BLaER1 (cell line): ENCODE results near the gene USP20.
A peak's percentile ranks its signal among the peaks of the same experiment; 100 is the strongest.

Experiments used
- H3K27ac ChIP-seq: shearing (Covaris generic); formaldehyde crosslinking; 2 replicates; pipeline ENCODE4 v1.8.1; 2022
- H3K27me3 ChIP-seq: shearing (Covaris generic); formaldehyde crosslinking; 2 replicates; pipeline ENCODE4 v1.8.1; 2022
- H3K36me3 ChIP-seq: shearing (Covaris generic); formaldehyde crosslinking; 2 replicates; pipeline ENCODE4 v1.8.1; 2022
- H3K4me1 ChIP-seq: shearing (Covaris generic); formaldehyde crosslinking; 2 replicates; pipeline ENCODE4 v1.8.1; 2022
- H3K4me2 ChIP-seq: shearing (Covaris generic); formaldehyde crosslinking; 2 replicates; pipeline ENCODE4 v1.8.1; 2022
- H3K4me3 ChIP-seq: shearing (Covaris generic); formaldehyde crosslinking; 2 replicates; pipeline ENCODE4 v1.8.1; 2022
- H3K9ac ChIP-seq: shearing (Covaris generic); formaldehyde crosslinking; 2 replicates; pipeline ENCODE4 v1.8.1; 2022
- H3K9me3 ChIP-seq: shearing (Covaris generic); formaldehyde crosslinking; 2 replicates; pipeline ENCODE4 v1.8.1; 2022
- H4K20me1 ChIP-seq: shearing (Covaris generic); formaldehyde crosslinking; 2 replicates; pipeline ENCODE4 v1.8.1; 2022
- Cebpa-rat ChIP-seq: shearing (Covaris generic); IDR thresholded peaks from 2 replicates; pipeline ENCODE4 v1.8.1; 2022

The USP20 gene

GRCh38 chr9:129852579-129852978 is 17.3 kb downstream of the USP20 start:
- Histone ChIP-seq H3K4me3 (no peak overlapping the region), H3K27ac (no peak overlapping the region), H3K9me3 (no peaks in the 10 kb centered on the region), H3K9ac (no peak overlapping the region), H3K4me2 (no peak overlapping the region), H3K27me3 (no peaks in the 10 kb centered on the region), H4K20me1 (peaks cover 17% of the 10 kb centered on the region), H3K36me3 (peaks cover 82% of the 10 kb centered on the region), H3K4me1 (peaks cover 29% of the 10 kb centered on the region)
- TF ChIP-seq Cebpa-rat, result no peak

- Histone ChIP-seq H3K27ac (no peak overlapping the region), H3K4me1 (peaks cover 23% of the 10 kb centered on the region), H3K4me2 (no peak overlapping the region), H4K20me1 (peaks cover 17% of the 10 kb centered on the region), H3K36me3 (peaks cover 92% of the 10 kb centered on the region), H3K9me3 (no peaks in the 10 kb centered on the region), H3K9ac (no peak overlapping the region), H3K4me3 (no peak overlapping the region), H3K27me3 (no peaks in the 10 kb centered on the region)
- TF ChIP-seq Cebpa-rat, result no peak
Measured at GRCh38 chr9:129853614-129854013, 18.4 kb downstream of the USP20 start.

DNA sequence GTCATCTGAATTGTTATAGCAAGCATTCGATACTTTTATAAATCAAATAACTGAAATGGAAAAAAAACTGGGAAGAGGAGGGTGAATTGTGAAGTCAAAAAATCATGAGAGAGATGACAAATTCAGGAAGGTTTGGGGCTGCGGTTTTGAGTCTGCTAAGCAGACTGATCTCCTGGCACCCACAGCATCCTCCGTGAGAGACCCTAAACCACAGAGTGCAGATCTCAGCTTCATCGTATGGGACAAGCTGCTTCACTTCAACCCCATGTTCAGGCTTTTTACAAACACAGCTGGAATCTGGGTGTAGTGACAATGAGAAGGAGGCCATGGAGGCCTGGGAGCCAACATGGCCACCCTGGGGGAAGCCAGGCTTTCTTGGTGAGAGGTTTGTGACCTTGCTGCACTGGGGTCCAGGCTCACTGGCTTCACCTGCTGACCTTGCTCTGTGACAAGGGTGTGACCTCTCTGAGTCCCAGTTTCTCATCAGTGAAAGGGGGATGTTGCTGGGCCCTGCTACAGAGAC is 19.4 kb downstream of the USP20 start:
- Histone ChIP-seq H3K27ac (no peak overlapping the region), H3K4me3 (no peak overlapping the region), H3K4me1 (peaks cover 15% of the 10 kb centered on the region), H3K9ac (no peak overlapping the region), H3K4me2 (no peak overlapping the region), H3K9me3 (no peaks in the 10 kb centered on the region), H3K36me3 (peaks cover 86% of the 10 kb centered on the region), H3K27me3 (no peaks in the 10 kb centered on the region), H4K20me1 (peaks cover 7% of the 10 kb centered on the region)
- no peak for TF ChIP-seq Cebpa-rat

DNA sequence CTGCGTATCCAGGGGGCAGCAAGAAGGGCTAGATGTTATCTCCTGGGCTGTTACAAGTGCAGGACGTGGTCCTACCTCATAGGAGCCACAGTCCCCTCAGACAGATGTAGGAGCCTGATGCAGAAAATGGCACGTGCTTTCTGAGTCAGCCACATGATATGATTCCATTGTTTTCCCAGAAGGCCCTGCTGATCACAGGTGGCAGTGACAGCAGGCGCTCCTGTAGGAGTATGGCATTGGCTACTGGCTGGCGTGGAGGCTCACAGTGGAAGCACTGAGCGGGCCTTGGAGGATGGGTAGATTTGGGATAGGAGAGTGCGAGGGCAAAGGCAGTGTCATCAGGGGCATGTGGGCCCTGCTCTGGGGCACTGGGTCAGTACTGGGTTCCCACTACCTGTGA is 21.9 kb downstream of the USP20 start:
- peaks cover 27% of the 10 kb centered on the region for H3K4me1 ChIP-seq
- H4K20me1 ChIP-seq, result no peaks in the 10 kb centered on the region
- H3K4me2 ChIP-seq, result no peak overlapping the region
- H3K27me3 ChIP-seq, result no peaks in the 10 kb centered on the region
- no peak for TF ChIP-seq Cebpa-rat
- no peaks in the 10 kb centered on the region for H3K9me3 ChIP-seq
- H3K36me3 ChIP-seq, result peaks cover 82% of the 10 kb centered on the region
- H3K4me3 ChIP-seq, result no peak overlapping the region
- H3K9ac ChIP-seq, result no peak overlapping the region
- no peak overlapping the region for H3K27ac ChIP-seq

- peaks cover 71% of the 10 kb centered on the region for H3K36me3 ChIP-seq
Measured at GRCh38 chr9:129858167-129858962, 23.1 kb downstream of the USP20 start.

GRCh38 chr9:129860653-129861446 is 25.6 kb downstream of the USP20 start:
- no peak overlapping the region for H3K27ac ChIP-seq
- no peaks in the 10 kb centered on the region for H4K20me1 ChIP-seq
- H3K27me3 ChIP-seq, result no peaks in the 10 kb centered on the region
- TF ChIP-seq Cebpa-rat, result no peak
- no peak overlapping the region for H3K4me2 ChIP-seq
- H3K9me3 ChIP-seq, result no peaks in the 10 kb centered on the region
- H3K4me1 ChIP-seq, result peaks cover 64% of the 10 kb centered on the region
- H3K4me3 ChIP-seq, result no peak overlapping the region
- no peak overlapping the region for H3K9ac ChIP-seq
- peaks cover 54% of the 10 kb centered on the region for H3K36me3 ChIP-seq

More at GRCh38 chr9:129858167-129858962, 23.1 kb downstream of the USP20 start:
- H3K27me3 ChIP-seq, result no peaks in the 10 kb centered on the region
- H4K20me1 ChIP-seq, result no peaks in the 10 kb centered on the region
- no peak overlapping the region for H3K27ac ChIP-seq
- no peaks in the 10 kb centered on the region for H3K9me3 ChIP-seq
- H3K4me1 ChIP-seq, result peaks cover 39% of the 10 kb centered on the region
- no peak overlapping the region for H3K4me2 ChIP-seq
- no peak for TF ChIP-seq Cebpa-rat
- H3K4me3 ChIP-seq, result no peak overlapping the region
- H3K9ac ChIP-seq, result no peak overlapping the region

DNA sequence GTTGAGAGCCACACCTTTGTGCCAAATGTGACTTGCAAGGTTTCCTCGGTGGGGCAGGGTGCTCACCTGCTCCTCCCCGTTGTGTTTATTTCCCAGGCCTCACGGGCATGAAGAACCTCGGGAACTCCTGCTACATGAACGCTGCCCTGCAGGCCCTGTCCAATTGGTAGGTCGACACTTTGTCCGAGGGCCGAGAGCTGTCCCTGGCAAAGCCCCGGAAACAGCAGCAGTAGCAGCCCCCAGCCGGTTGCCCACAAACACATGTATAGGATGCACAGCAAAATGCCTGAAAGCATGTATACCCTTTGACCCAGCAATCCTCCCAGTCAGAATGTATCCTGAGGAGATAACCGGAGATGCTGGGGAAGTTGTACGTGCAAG is 26.2 kb downstream of the USP20 start:
- no peak overlapping the region for H3K27ac ChIP-seq
- H3K36me3 ChIP-seq, result peaks cover 48% of the 10 kb centered on the region
- no peaks in the 10 kb centered on the region for H4K20me1 ChIP-seq
- no peaks in the 10 kb centered on the region for H3K27me3 ChIP-seq
- H3K4me3 ChIP-seq, result no peak overlapping the region
- TF ChIP-seq Cebpa-rat, result no peak
- H3K9ac ChIP-seq, result no peak overlapping the region
- H3K4me2 ChIP-seq, result peak overlapping the region; percentile 62; the same call in 1 of the 2 replicates
- H3K9me3 ChIP-seq, result no peaks in the 10 kb centered on the region
- H3K4me1 ChIP-seq, result peaks cover 70% of the 10 kb centered on the region

DNA sequence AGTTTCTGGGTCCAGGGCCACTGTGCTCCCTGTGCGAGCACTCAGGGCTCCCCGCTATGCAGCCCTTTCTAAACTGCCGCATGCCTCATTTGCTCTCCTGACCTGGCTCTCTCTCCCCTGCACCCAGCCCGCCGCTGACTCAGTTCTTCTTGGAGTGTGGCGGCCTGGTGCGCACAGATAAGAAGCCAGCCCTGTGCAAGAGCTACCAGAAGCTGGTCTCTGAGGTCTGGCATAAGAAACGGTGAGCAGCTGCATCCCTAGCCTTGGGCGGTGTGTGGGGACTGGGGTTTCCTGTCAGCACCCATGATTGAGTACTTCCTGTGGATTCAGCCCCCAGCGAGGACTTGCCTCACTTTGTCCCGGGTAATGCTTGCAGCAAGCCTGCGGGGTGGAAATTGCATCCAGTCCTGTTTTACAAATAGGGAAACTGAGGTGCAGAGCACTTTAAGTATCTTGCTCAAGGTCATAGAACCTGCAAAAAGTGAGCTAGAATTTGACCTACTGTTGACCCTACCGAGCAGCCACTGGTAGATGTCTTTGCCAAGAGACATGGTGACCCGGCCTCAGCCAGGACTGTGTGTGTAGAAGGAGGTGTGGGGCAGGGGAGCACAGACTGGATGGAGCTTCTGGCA is 27.9 kb downstream of the USP20 start:
- peak; percentile 64; the same call in 1 of the 2 replicates for TF ChIP-seq Cebpa-rat
- Histone ChIP-seq H3K9ac (no peak overlapping the region), H3K4me2 (peak overlapping the region; percentile 62), H3K9me3 (no peaks in the 10 kb centered on the region), H3K27ac (peak overlapping the region; percentile 40), H4K20me1 (no peaks in the 10 kb centered on the region), H3K4me1 (peaks cover 87% of the 10 kb centered on the region), H3K27me3 (no peaks in the 10 kb centered on the region), H3K36me3 (peaks cover 39% of the 10 kb centered on the region), H3K4me3 (no peak overlapping the region)

DNA sequence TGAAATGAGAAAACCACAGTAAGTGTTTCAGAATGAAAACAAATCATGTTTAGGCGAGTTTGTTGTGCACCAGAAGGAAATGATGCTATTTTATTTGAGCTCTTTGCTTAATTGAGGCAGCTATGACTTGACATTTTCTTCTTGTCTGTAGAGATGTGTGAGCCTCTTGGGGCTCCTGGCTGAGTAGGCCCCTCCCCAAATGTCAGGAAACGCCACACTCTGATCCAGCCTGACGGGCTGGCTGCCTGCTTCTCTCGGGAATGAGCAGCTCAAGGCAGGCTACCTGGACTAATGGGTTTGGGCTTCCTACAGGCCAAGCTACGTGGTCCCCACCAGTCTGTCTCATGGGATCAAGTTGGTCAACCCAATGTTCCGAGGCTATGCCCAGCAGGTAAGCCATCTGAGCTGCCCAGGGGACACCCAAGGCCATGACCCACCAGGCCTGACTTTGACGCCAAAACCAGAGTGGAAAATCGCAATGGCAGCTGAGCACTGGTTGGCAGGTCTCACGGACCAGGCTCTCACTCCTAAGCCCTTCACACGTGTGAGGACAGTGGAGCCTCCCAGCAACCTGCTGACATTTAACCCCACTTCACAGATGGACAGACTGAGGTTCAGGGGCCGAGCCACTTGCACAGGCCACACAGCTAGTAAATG is 29.9 kb downstream of the USP20 start:
- H3K27ac ChIP-seq, result peak overlapping the region; percentile 56; the same call in 1 of the 2 replicates
- peak overlapping the region; percentile 62 for H3K4me2 ChIP-seq
- H3K4me1 ChIP-seq, result peaks cover 93% of the 10 kb centered on the region
- H3K36me3 ChIP-seq, result peaks cover 33% of the 10 kb centered on the region
- no peaks in the 10 kb centered on the region for H3K27me3 ChIP-seq
- H4K20me1 ChIP-seq, result no peaks in the 10 kb centered on the region
- no peak overlapping the region for H3K9ac ChIP-seq
- H3K4me3 ChIP-seq, result no peak overlapping the region
- TF ChIP-seq Cebpa-rat, result no peak
- no peaks in the 10 kb centered on the region for H3K9me3 ChIP-seq
